GM12865 (cell line): ENCODE data around the gene SLC30A1.
"Not testable (repeated sequence)": the region's sequence is repeated elsewhere in the genome, so short reads cannot be mapped to it uniquely, and the experiment has no call there.

Experiments
- DNase-seq: peaks from one replicate; pipeline ENCODE4 v3.0.0; 2010; ENCODE audit warnings: low read depth
- H3K4me3 ChIP-seq: 2 replicates; pipeline ENCODE4 v1.5.1; 2011; ENCODE audit warnings: mild to moderate bottlenecking, low read depth, low read length, control low read depth
- CTCF ChIP-seq: IDR thresholded peaks from 2 replicates; pipeline ENCODE4 v1.5.1; 2011; ENCODE audit warnings: low read length, control low read depth, low read depth, inconsistent platforms; ENCODE audit not compliant: insufficient read depth; ENCODE audit errors: missing control alignments

SLC30A1 gene

DNA sequence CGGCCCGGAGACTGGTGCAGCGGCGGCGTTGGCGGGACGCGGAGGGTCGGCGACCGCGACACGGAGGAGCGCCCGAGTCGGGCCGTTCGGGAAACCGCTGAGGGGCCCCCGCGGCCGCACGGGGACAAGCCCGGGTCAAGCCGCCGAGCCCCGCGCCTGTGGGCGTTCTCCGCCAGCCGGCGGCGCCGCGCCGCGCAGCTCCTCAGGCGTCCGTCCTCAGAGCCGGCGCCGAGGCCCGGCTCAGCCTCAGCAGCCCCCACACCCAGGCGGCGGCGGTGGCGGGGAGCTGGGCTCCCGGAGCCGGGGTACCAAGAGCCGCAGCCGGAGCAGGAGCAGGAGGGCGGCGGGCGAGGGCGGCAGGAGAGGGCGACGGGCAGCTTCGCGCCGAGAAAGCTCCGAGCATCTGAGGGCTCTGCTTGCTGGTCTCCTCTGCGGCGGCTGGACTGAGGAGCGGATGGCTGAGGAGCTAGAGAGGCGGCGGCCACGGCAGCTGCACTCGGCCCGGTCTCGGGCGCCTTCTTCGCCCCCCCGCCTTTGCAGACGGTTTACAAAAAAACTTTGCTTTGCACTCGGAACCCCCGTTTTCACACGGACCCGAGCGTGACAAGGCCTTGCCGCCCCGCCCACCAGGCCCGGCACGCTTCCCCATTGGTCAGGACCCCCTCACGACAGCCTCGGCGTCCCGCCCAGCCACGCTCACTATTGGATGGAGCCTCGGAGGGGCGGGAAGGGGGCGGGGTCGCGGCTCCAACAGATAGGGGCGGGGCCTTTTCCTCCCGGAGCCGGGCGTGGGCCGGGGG is at the start of gene SLC30A1:
TSS of gene SLC30A1 (minus strand) at position 522 of the 800 bp plus-strand sequence. CDS start 549 bp downstream, outside the sequence.
- peak within 1 kb of the TSS; percentile 97 for H3K4me3 ChIP-seq
- peak; percentile 100 for DNase-seq

GRCh38 chr1:211628417-211628816 is 49.5 kb upstream of the SLC30A1 start:
- H3K4me3 ChIP-seq, result no peak overlapping the region
- no peak for TF ChIP-seq CTCF
- no peak for DNase-seq

More for the DNA sequence above, at the start of gene SLC30A1:
- no peak for TF ChIP-seq CTCF

- H3K4me3 ChIP-seq, result no peak overlapping the region
- no peak for TF ChIP-seq CTCF
- DNase-seq, result no peak
Measured at GRCh38 chr1:211627259-211627658, 48.3 kb upstream of the SLC30A1 start.

DNA sequence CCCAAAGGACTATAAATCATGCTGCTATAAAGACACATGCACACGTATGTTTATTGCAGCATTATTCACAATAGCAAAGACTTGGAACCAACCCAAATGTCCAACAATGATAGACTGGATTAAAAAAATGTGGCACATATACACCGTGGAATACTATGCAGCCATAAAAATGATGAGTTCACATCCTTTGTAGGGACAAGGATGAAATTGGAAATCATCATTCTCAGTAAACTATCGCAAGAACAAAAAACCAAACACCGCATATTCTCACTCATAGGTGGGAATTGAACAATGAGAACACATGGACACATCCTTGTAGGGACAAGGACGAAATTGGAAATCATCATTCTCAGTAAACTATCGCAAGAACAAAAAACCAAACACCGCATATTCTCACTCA is 46.9 kb upstream of the SLC30A1 start:
- not testable (repeated sequence) for DNase-seq, H3K4me3 ChIP-seq

DNA sequence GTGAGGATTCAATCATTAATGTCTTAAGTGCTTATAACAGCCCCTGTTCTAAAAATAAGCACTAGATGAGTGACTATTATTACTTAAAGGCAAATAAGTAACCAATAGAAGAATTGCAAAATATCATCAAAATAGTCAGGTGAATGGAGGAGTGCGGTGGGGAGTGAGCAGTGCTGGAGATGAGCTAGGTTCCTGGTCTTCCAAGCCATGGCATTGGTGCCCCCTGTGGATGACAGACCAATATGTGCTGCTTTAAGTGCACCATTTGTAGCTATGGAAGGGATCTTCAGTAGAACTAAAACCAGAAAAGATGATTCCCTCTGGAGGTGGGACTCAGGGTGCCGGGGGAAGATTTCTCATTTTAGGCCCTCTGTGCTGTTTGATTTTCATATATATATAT is 46.1 kb upstream of the SLC30A1 start:
- TF ChIP-seq CTCF, result peak; percentile 23
- H3K4me3 ChIP-seq, result no peak overlapping the region
- DNase-seq, result peak; percentile 46

DNA sequence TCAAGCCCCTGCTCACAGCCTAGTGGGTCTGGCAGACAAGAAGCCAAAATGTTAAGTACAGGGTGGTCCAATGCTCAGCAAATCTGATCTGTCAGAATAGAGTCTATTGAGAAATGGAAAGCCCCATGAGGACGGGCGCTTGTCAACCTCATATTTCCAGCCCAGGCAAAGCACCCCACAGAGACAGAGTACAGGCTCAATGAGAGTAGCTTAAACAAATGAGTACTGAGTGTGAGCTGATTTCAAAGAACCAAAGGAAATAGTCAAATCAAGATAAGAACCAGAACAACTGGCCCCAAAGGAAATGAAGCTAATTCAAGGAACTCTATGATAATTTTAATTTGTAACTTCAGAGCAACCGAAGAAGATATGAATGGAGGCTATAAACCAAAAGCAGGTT is 44.6 kb upstream of the SLC30A1 start:
- TF ChIP-seq CTCF, result no peak
- H3K4me3 ChIP-seq, result no peak overlapping the region
- DNase-seq, result peak; percentile 14

DNA sequence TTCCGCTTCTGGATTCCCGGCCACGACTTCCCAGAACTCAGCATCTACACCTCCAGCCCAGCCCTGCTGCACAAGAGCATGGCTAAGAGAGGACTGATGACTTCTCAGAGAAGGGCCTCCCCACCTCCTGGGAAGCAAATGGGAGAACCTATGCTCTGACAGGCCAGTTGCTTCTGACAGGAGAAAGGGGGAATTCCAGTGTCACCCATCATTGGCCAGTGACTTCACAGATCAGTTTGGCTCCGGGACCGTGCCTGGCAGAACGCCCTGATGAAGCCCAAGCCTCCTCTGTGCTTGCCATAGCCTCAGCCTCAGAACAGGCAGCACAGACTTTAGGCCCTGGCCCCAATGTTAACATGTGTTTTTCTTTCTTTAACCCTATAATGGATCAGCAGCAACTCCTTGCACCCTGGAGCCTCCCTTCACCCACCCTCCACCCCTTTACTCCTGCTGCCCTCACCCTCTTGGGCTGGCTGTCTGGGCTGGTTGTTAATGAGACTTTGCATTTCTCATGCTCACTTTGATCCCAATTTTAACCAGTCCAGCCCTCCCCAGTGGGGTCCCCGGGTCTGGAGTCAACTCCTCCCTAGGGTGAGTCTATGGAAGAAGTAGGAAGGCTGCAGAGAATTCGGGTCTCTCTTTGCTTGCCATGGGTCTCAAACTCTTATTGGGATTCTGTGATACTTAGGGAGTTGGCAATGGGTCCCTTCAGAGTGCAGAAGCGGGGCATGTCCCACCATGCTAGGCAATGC is 42.7 kb upstream of the SLC30A1 start:
- no peak for TF ChIP-seq CTCF
- peak; percentile 30 for DNase-seq

More for the DNA sequence above, 42.7 kb upstream of the SLC30A1 start:
- no peak overlapping the region for H3K4me3 ChIP-seq
